GM19328 (cell line): ENCODE results near the gene RAB41.
"Not testable (repeated sequence)": the region's sequence is repeated elsewhere in the genome, so short reads cannot be mapped to it uniquely, and the experiment has no call there.

ENCODE experiments used
- ATAC-seq: cut with Tn5 transposase; IDR thresholded peaks from one replicate; pipeline ENCODE4 v1.9.1; 2021; ENCODE audit warnings: mild to moderate bottlenecking, moderate library complexity; ENCODE audit not compliant: unreplicated experiment

The RAB41 gene

GRCh38 chrX:70289793-70290770 lies 8.1 kb downstream of the RAB41 start, which contains the start of the genes KIF4A and PDZD11:
Gene KIF4A, plus strand, starts transcription at chrX:70290104. Its CDS starts 355 bp downstream, at chrX:70290459.
Gene PDZD11, minus strand, starts transcription at chrX:70289927. Its CDS starts 586 bp downstream, at chrX:70289341.
- peak; percentile 90 for ATAC-seq

GRCh38 chrX:70292788-70293187 lies 10.8 kb downstream of the RAB41 start:
- ATAC-seq: no peak

- ATAC-seq: no peak
These were observed 11.6 kb downstream of the RAB41 start for GRCh38 chrX:70293621-70294020.

GRCh38 chrX:70301716-70302115 lies 19.7 kb downstream of the RAB41 start:
- ATAC-seq: no peak

- no peak for ATAC-seq
These were observed 31.5 kb downstream of the RAB41 start for GRCh38 chrX:70313503-70313902.

- ATAC-seq: no peak
These were observed 40.8 kb downstream of the RAB41 start for GRCh38 chrX:70322784-70323183.

GRCh38 chrX:70323628-70324027 lies 41.7 kb downstream of the RAB41 start:
- not testable (repeated sequence) for ATAC-seq

GRCh38 chrX:70324326-70324725 lies 42.4 kb downstream of the RAB41 start:
- ATAC-seq: no peak

- ATAC-seq: no peak
These were observed 49.2 kb downstream of the RAB41 start for GRCh38 chrX:70331161-70331560.

- no peak for ATAC-seq
These were observed 50.6 kb downstream of the RAB41 start for GRCh38 chrX:70332600-70332999.
